Amniotic epithelial cell (primary cell): Measurements from ENCODE around the gene GAS6.

ENCODE experiments used
- DNase-seq: peaks from one replicate; pipeline ENCODE4 v3.0.0-alpha.2; 2010; ENCODE audit warnings: low read depth

GAS6 gene

GRCh38 chr13:113770937-113771336 is 92.9 kb downstream of the GAS6 start:
- no peak for DNase-seq
